Fibroblast of pulmonary artery (primary cell): ENCODE data around the gene GALNT9.
A peak's percentile ranks its signal among the peaks of the same experiment; 100 is the strongest.
"Not testable (repeated sequence)": the region's sequence is repeated elsewhere in the genome, so short reads cannot be mapped to it uniquely, and the experiment has no call there.

ENCODE experiments used
- DNase-seq: peaks from one replicate; pipeline ENCODE4 v3.0.0-alpha.2; 2010; ENCODE audit warnings: low read depth
- H3K4me3 ChIP-seq: replicated peaks from 2 replicates; pipeline ENCODE4 v1.5.1; 2011; ENCODE audit warnings: low read depth, mild to moderate bottlenecking, control low read depth, low read length, moderate library complexity
- TF ChIP-seq, protein P1 (sequence below): IDR thresholded peaks from 2 replicates; pipeline ENCODE4 v1.5.1; 2011; ENCODE audit warnings: mild to moderate bottlenecking, control low read depth, low read length, inconsistent platforms; ENCODE audit errors: missing control alignments

Gene GALNT9

DNA sequence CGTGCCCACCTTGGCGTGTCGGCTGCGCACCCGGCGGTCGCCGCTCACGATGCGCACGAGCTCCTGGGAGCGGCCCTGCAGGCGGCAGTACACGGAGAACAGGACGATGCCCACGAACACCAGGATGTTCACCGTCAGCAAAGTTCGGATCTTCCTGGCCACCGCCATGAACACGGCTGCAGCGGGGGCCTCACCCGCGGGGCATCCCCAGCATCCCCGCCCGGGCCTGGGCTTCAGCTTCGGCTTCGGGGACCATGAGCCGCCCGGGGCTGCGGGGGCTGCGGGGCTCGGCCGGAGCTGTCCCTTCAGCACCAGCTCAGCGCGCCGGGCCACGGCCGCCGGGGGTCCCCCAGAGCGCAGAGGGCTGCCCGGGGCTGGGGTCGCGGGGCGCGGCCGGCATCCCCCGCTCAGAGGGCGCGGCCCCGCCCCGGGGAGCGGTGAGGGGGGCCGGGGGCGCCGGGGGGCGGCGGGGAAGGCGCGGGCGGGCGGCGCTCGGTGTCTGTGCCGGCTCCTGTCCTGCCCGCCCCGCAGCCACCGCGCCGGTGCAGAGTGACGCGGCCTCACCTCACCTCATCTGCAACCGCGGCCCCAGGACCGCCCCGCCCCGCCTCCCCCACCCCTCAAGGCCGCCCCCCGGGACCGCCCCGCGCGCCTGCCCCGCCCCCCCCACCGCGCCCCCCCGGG is at the start of gene GALNT9:
Gene GALNT9, minus strand, starts transcription at position 554 of the 684 bp plus-strand sequence. Its CDS starts 386 bp downstream, at position 168.
- DNase-seq, result peak; percentile 26
- peak within 1 kb of the TSS; percentile 42 for H3K4me3 ChIP-seq
- TF ChIP-seq, protein P1, sequence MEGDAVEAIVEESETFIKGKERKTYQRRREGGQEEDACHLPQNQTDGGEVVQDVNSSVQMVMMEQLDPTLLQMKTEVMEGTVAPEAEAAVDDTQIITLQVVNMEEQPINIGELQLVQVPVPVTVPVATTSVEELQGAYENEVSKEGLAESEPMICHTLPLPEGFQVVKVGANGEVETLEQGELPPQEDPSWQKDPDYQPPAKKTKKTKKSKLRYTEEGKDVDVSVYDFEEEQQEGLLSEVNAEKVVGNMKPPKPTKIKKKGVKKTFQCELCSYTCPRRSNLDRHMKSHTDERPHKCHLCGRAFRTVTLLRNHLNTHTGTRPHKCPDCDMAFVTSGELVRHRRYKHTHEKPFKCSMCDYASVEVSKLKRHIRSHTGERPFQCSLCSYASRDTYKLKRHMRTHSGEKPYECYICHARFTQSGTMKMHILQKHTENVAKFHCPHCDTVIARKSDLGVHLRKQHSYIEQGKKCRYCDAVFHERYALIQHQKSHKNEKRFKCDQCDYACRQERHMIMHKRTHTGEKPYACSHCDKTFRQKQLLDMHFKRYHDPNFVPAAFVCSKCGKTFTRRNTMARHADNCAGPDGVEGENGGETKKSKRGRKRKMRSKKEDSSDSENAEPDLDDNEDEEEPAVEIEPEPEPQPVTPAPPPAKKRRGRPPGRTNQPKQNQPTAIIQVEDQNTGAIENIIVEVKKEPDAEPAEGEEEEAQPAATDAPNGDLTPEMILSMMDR, result no peak

DNA sequence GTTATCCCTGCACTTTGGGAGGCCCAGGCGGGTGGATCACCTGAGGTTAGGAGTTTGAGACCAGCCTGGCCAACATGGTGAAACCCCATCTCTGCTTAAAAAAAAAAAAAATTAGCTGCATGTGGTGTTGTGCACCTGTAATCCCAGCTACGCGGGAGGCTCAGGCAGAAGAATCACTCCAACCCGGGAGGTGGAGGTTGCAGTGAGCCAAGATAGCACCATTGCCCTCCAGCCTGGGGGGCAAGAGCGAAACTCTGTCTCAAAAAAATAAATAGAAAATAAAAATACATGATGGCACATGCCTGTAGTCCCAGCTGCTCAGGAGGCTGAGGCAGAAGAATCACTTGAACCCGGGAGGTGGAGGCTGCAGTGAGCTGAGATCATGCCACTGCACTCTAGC is 49.7 kb upstream of the GALNT9 start:
- not testable (repeated sequence) for H3K4me3 ChIP-seq, DNase-seq

DNA sequence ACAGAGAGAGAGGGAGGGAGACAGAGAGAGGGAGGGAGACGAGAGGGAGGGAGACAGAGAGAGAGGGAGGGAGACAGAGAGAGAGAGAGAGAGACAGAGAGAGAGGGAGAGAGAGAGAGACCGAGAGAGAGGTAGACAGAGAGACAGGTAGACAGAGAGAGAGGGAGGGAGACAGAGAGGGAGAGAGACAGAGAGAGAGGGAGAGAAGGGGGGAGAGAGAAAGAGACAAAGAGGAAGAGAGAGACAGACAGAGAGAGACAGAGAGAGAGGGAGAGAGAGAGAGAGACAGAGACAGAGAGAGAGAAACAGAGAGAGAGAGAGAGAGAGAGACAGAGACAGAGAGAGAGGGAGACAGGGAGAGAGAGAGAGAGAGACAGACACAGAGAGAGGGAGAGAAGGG is 47.8 kb upstream of the GALNT9 start:
- H3K4me3 ChIP-seq, result no peak overlapping the region
- TF ChIP-seq, protein P1, result no peak
- DNase-seq, result no peak

DNA sequence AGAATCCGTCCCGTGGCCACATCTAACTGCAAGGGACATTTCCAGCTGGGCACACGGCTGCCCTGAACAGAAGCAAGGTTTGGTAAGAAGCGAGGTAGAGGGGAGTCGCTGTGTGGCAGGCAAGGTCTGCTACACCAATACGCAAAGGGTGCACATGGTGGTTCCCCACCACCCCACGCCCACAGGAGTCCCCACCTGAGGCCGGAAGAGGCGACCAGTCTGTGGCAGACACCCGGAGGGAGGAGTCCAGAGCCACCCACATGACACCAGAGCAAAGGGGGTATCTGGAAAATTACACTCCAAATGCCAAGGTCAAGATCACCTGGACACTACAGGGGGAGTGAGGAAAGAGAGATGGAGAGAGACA is 47.1 kb upstream of the GALNT9 start:
- TF ChIP-seq, protein P1, result no peak
- DNase-seq, result no peak
- no peak overlapping the region for H3K4me3 ChIP-seq

DNA sequence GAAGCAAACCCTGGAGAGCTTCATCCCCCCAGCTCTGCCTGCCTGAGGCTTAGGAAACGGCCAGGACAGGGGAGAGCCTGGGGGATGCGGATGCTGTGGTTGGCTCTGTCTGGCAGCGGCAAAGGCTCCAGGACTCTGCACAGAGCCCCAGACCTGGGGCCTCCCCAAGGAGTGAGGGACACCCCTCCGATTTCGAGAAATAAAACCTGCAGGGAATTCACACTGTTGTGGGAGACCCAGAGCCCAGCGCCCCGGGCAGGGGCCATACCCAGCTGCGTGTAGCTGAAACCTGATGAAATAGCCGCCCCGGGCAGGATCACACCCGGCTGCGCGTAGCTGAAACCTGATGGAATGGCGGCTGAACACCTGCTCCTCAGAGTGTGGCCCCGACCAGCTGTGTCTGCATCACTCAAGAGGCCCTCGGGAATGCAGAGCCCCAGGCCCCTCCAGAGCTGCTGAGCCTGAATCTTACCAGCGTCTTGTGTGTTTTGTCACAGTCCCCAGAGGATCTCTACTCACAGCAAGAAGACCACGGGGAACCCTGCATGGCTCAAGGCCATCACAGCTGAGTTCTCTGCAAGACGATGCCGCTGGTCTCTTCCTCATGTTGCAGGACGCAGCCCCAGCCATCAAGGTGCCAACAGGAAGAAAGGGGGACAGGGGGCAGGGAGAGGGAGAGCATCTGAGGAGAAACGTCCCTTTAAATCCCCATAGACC is 46.5 kb upstream of the GALNT9 start:
- TF ChIP-seq, protein P1, result no peak
- no peak overlapping the region for H3K4me3 ChIP-seq
- DNase-seq, result no peak

DNA sequence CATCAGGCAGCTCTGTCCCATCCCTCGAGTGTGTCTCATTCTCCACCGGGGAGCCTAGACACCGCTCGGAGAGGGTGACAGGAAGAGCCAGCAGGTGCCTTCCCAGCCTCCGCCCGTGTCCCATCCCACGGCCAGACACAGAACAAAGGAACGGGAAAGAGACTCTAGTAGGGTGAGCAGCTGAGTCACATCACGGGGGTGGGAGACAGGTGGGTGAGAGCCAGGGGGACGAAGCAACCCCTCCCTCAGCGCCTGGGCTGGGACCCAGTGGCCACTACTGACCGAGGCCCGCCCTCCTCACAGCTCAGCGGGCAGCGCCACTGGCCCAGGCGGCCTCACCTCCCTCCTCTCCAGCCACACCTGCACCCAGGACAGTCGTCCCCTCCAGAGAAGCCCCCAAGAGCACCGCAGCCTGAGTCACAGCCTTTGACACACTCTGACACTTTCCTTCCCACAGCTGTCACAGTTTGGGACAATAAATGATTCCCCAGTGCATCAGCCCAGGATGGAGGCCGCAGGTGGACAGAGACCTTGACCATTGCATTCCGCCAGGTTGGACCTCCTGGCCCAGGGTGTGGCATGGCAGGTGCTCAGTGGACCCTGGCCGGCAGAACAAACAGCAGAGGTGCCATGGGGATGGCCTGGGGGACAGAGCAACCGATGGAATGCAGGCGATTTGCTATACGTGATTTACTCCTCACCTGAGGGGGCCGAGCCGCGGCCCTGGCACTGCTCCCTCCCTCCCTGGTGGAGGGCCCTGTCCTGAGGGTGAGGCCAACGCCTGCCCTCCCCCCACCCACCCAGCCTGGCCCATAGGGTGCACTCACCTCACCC is 45.4 kb upstream of the GALNT9 start:
- DNase-seq, result no peak
- TF ChIP-seq, protein P1, result no peak

More for the DNA sequence above, 45.4 kb upstream of the GALNT9 start:
- H3K4me3 ChIP-seq, result no peak overlapping the region
